LNCaP clone FGC (cell line): Measurements from ENCODE around the gene KCTD13.

Source experiments
- DNase-seq: peaks from one replicate; pipeline ENCODE4 v3.0.0-alpha.2; 2011; ENCODE audit warnings: low read depth
- H3K4me3 ChIP-seq: 2 replicates; pipeline ENCODE4 v1.5.1; 2011; ENCODE audit warnings: mild to moderate bottlenecking, low read depth, low read length, control low read depth
- TF ChIP-seq, protein P1 (sequence below): IDR thresholded peaks from 2 replicates; pipeline ENCODE4 v1.5.1; 2012; ENCODE audit warnings: mild to moderate bottlenecking; ENCODE audit not compliant: control insufficient read depth, insufficient read depth; ENCODE audit errors: extremely low read depth

The KCTD13 gene

GRCh38 chr16:29921034-29921385, 5.0 kb downstream of the KCTD13 start:
- H3K4me3 ChIP-seq = no peak overlapping the region
- TF ChIP-seq, protein P1, sequence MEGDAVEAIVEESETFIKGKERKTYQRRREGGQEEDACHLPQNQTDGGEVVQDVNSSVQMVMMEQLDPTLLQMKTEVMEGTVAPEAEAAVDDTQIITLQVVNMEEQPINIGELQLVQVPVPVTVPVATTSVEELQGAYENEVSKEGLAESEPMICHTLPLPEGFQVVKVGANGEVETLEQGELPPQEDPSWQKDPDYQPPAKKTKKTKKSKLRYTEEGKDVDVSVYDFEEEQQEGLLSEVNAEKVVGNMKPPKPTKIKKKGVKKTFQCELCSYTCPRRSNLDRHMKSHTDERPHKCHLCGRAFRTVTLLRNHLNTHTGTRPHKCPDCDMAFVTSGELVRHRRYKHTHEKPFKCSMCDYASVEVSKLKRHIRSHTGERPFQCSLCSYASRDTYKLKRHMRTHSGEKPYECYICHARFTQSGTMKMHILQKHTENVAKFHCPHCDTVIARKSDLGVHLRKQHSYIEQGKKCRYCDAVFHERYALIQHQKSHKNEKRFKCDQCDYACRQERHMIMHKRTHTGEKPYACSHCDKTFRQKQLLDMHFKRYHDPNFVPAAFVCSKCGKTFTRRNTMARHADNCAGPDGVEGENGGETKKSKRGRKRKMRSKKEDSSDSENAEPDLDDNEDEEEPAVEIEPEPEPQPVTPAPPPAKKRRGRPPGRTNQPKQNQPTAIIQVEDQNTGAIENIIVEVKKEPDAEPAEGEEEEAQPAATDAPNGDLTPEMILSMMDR = no peak
- no peak for DNase-seq

- TF ChIP-seq, protein P1 = no peak
- no peak for DNase-seq
- no peak overlapping the region for H3K4me3 ChIP-seq
Measured at GRCh38 chr16:29920288-29921033, 5.6 kb downstream of the KCTD13 start.

GRCh38 chr16:29916979-29917378, 9.0 kb downstream of the KCTD13 start:
- TF ChIP-seq, protein P1 = no peak
- DNase-seq = no peak
- H3K4me3 ChIP-seq = no peak overlapping the region

DNA sequence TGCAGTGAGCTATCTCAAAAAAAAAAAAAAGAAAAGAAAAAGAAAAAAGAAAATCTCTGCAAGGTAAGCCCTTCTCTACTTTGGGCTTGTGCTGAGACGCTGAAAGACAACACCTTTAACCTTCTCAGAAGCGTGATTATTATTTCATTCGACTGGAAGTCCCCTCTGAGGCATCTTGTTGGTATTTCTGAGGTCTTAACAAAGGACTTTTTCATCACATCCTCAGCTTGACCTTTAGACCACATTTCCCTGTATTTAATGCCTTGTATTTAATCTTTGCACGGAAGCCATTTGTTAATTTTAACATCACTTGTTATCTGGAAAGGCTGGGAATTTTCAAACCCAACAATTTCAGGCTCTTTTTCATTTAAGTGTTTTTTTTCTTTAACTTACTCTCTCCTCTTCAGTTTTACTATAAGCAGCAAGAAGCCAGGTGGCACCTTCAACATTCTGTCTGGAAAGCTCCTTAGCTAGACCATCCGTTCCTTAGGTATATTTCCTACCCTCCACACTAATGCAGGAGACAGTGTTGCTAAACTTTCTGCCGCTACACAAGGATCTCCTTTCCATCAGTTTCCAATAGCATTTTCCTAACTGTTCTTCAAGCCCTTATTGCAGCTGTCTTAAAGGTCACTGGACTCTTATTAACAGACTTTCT, 10.3 kb downstream of the KCTD13 start:
- no peak for DNase-seq
- H3K4me3 ChIP-seq = no peak overlapping the region
- TF ChIP-seq, protein P1 = no peak

GRCh38 chr16:29913514-29913913, 12.5 kb downstream of the KCTD13 start:
- TF ChIP-seq, protein P1 = no peak

GRCh38 chr16:29912087-29912486, 13.9 kb downstream of the KCTD13 start:
- TF ChIP-seq, protein P1 = no peak
- DNase-seq = no peak
- H3K4me3 ChIP-seq = no peak overlapping the region

More at GRCh38 chr16:29913514-29913913, 12.5 kb downstream of the KCTD13 start:
- no peak for DNase-seq
- H3K4me3 ChIP-seq = no peak overlapping the region

DNA sequence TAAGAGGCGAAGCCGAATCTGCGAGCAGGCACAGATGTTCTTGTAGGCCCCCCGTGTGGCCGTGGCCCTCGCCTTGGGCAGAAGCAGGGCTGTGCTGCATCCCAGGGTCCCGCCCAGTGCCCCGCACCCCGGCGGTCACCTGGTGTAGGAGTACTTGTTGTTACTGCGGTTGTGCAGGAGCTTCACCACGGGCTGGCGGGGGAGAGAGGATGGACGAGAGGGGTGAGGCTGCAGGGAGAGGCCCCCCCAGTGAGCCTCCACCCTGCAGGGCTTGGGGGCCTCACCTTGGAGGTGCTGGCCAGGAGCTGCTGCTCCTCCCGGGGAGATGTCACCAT, 14.4 kb downstream of the KCTD13 start:
- TF ChIP-seq, protein P1 = no peak
- no peak overlapping the region for H3K4me3 ChIP-seq
- DNase-seq = no peak
